ENCODE results near the gene QARS1.

Gene QARS1

DNA sequence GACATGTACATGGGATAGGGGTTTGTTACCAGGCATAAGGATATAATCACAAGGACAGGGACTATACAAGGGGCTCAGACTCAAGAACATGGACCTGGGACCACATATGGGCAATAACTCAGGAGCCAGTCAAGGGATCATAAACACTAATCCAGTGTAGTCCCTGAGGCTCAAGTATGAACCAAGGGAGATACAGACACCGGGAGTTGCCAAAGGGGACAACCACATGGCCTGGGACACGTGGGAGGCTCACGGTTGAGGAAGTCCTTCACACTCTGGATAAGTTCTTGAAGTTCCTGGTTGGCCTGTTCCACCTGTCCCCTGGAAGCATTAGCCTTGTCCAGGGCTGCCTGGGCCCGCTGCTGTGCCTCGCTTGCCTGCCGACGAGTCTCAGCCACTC, 17.9 kb upstream of the QARS1 start:
- no peak overlapping the region for H4K8ac ChIP-seq (ENCODE audit: low read depth, low read length)
- H2AK5ac ChIP-seq (ENCODE audit: low read depth, low read length), result no peak overlapping the region
- H2AFZ ChIP-seq (ENCODE audit: low read length), result no peak overlapping the region
- no peaks in the 10 kb centered on the region for H3K27me3 ChIP-seq (ENCODE audit: control insufficient read depth in 3 of 3, insufficient read depth in 3 of 3, low read depth in 1 of 3, low read length in 3 of 3)
- H2BK5ac ChIP-seq (ENCODE audit: low read length), result peak overlapping the region; percentile 18
- no CpG with 5 or more reads among the region's 7 CpGs for WGBS, 2 donors (ENCODE audit: extremely low coverage in 2 of 2, insufficient read length in 2 of 2, insufficient replicate concordance in 1 of 2)
- no peak overlapping the region for H2BK12ac ChIP-seq (ENCODE audit: low read length)
- H3K9me3 ChIP-seq (replicated peaks in 1 of 2; ENCODE audit: control insufficient read depth in 2 of 2, insufficient read depth in 1 of 2, low read depth in 1 of 2, low read length in 2 of 2), result peaks cover 0 to 3% of the 10 kb centered on the region in 2 donors
- no peak overlapping the region for H3K4me2 ChIP-seq (ENCODE audit: insufficient read depth, low read length, poor library complexity, severe bottlenecking)
- no peak overlapping the region for H3K27ac ChIP-seq (replicated peaks; ENCODE audit: low read length)
- H3K36me3 ChIP-seq (replicated peaks in 1 of 2; ENCODE audit: control insufficient read depth in 2 of 2, insufficient read depth in 2 of 2, low read length in 2 of 2), result peaks cover 48 to 55% of the 10 kb centered on the region in 2 donors
- no peak overlapping the region for H3K14ac ChIP-seq (ENCODE audit: low read length)
- H3K23ac ChIP-seq (ENCODE audit: low read depth, low read length, poor library complexity), result no peak overlapping the region
- no peak overlapping the region for H3K4me3 ChIP-seq (ENCODE audit: low read length in 2 of 2)
- H3K4ac ChIP-seq (ENCODE audit: low read length), result no peak overlapping the region
- peaks cover 5% of the 10 kb centered on the region for H3K79me1 ChIP-seq (ENCODE audit: low read depth, low read length)
- no peak overlapping the region for H2BK120ac ChIP-seq (ENCODE audit: low read depth, low read length)
- H4K91ac ChIP-seq (ENCODE audit: low read depth, low read length, poor library complexity), result no peak overlapping the region
- no peak overlapping the region for H2BK15ac ChIP-seq (ENCODE audit: low read length)
- no peak for DNase-seq (ENCODE audit: low spot score)
- no peak overlapping the region for H3K9ac ChIP-seq (ENCODE audit: low read depth, low read length, poor library complexity)
- H3K18ac ChIP-seq (ENCODE audit: low read length), result no peak overlapping the region
- H3K4me1 ChIP-seq (ENCODE audit: control insufficient read depth in 2 of 2, insufficient read depth in 1 of 2, low read depth in 1 of 2, low read length in 2 of 2), result peaks cover 8 to 9% of the 10 kb centered on the region in 2 donors

DNA sequence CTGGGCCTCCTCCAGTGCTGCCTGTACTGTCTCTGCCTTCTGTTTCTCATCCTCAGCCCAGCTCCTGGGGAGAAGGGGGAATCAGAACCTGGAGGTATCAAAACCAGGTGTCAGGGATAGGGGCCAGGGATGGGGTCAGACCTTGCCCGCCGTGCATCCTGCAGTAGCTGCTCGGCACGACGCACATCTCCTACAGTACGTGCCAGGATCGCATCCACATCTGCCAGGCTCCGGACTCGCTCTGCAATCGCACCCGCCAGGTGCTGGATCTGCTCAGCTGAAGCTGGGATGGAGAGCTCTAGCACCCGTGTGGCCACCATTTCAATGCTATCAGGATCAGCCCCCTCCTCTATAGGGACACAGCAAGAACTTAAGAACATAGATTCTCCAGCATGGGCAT, 17.5 kb upstream of the QARS1 start:
- Histone ChIP-seq H2BK15ac (ENCODE audit: low read length) (no peak overlapping the region), H3K79me1 (ENCODE audit: low read depth, low read length) (peaks cover 5% of the 10 kb centered on the region), H3K4me1 (ENCODE audit: control insufficient read depth in 2 of 2, insufficient read depth in 1 of 2, low read depth in 1 of 2, low read length in 2 of 2) (peaks cover 8 to 9% of the 10 kb centered on the region in 2 donors), H3K4me3 (ENCODE audit: low read length in 2 of 2) (no peak overlapping the region), H3K4ac (ENCODE audit: low read length) (no peak overlapping the region), H3K9ac (ENCODE audit: low read depth, low read length, poor library complexity) (no peak overlapping the region), H3K27ac (replicated peaks; ENCODE audit: low read length) (no peak overlapping the region), H3K4me2 (ENCODE audit: insufficient read depth, low read length, poor library complexity, severe bottlenecking) (no peak overlapping the region), H3K36me3 (replicated peaks in 1 of 2; ENCODE audit: control insufficient read depth in 2 of 2, insufficient read depth in 2 of 2, low read length in 2 of 2) (peaks cover 53 to 59% of the 10 kb centered on the region in 2 donors), H3K9me3 (replicated peaks in 1 of 2; ENCODE audit: control insufficient read depth in 2 of 2, insufficient read depth in 1 of 2, low read depth in 1 of 2, low read length in 2 of 2) (peaks cover 0 to 3% of the 10 kb centered on the region in 2 donors), H3K27me3 (ENCODE audit: control insufficient read depth in 3 of 3, insufficient read depth in 3 of 3, low read depth in 1 of 3, low read length in 3 of 3) (no peaks in the 10 kb centered on the region), H4K91ac (ENCODE audit: low read depth, low read length, poor library complexity) (no peak overlapping the region), H3K23ac (ENCODE audit: low read depth, low read length, poor library complexity) (no peak overlapping the region), H2AFZ (ENCODE audit: low read length) (no peak overlapping the region), H4K8ac (ENCODE audit: low read depth, low read length) (no peak overlapping the region), H2AK5ac (ENCODE audit: low read depth, low read length) (peak overlapping the region; percentile 95), H2BK12ac (ENCODE audit: low read length) (no peak overlapping the region), H2BK5ac (ENCODE audit: low read length) (no peak overlapping the region), H3K14ac (ENCODE audit: low read length) (no peak overlapping the region), H3K18ac (ENCODE audit: low read length) (no peak overlapping the region), H2BK120ac (ENCODE audit: low read depth, low read length) (no peak overlapping the region)
- no peak for DNase-seq (ENCODE audit: low spot score)
- no CpG with 5 or more reads among the region's 12 CpGs for WGBS, 2 donors (ENCODE audit: extremely low coverage in 2 of 2, insufficient read length in 2 of 2, insufficient replicate concordance in 1 of 2)

DNA sequence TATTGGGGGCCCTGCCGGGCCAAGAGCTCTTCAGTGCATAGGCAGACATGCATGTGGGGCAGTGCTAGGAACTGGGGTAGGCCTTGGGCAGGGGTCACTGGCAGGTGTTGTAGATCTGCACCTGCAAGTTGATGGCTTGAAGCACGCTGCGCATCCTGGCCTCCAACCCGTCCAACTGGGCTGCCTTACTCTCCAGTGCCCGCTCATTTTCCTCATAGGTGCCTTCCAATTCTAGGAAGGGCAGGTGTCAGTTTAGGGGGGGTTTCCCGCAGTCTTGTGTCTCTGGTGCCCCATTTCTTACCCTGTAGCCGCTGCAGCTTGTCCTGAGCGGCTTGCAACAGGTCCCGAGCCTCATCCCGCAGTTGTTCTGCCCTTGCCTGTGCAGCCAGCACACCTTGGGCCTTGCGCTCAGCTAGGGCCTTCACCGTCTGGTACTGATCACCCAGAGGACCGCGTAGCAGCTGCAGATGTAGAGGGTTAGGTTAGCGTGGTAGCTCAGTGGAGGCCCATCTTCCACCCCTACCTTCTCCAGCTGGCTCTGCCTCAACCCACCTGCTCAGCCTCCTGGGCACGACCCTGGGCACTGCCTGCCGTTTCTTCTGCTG, 16.7 kb upstream of the QARS1 start:
- no peak overlapping the region for H3K14ac ChIP-seq (ENCODE audit: low read length)
- H3K9ac ChIP-seq (ENCODE audit: low read depth, low read length, poor library complexity), result peak overlapping the region; percentile 65
- peak overlapping the region; percentile 18 for H2BK15ac ChIP-seq (ENCODE audit: low read length)
- peak overlapping the region; percentile 94 for H3K27ac ChIP-seq (replicated peaks; ENCODE audit: low read length)
- H3K36me3 ChIP-seq (replicated peaks in 1 of 2; ENCODE audit: control insufficient read depth in 2 of 2, insufficient read depth in 2 of 2, low read length in 2 of 2), result peaks cover 59 to 67% of the 10 kb centered on the region in 2 donors
- no peak overlapping the region for H2BK120ac ChIP-seq (ENCODE audit: low read depth, low read length)
- peak overlapping the region; percentile 83 for H4K8ac ChIP-seq (ENCODE audit: low read depth, low read length)
- peak overlapping the region; percentile 4 for H3K4ac ChIP-seq (ENCODE audit: low read length)
- H2BK12ac ChIP-seq (ENCODE audit: low read length), result peak overlapping the region; percentile 48
- H3K18ac ChIP-seq (ENCODE audit: low read length), result peak overlapping the region; percentile 55
- peak overlapping the region; percentile 84 for H3K4me2 ChIP-seq (ENCODE audit: insufficient read depth, low read length, poor library complexity, severe bottlenecking)
- DNase-seq (ENCODE audit: low spot score), result no peak
- H2BK5ac ChIP-seq (ENCODE audit: low read length), result peak overlapping the region; percentile 69
- peak overlapping the region; percentile 88 for H2AFZ ChIP-seq (ENCODE audit: low read length)
- peaks cover 5% of the 10 kb centered on the region for H3K79me1 ChIP-seq (ENCODE audit: low read depth, low read length)
- H3K4me1 ChIP-seq (ENCODE audit: control insufficient read depth in 2 of 2, insufficient read depth in 1 of 2, low read depth in 1 of 2, low read length in 2 of 2), result peaks cover 8 to 9% of the 10 kb centered on the region in 2 donors
- H3K4me3 ChIP-seq (ENCODE audit: low read length in 2 of 2), result peak overlapping the region; percentile 61 to 97
- H4K91ac ChIP-seq (ENCODE audit: low read depth, low read length, poor library complexity), result no peak overlapping the region
- peak overlapping the region; percentile 95 for H2AK5ac ChIP-seq (ENCODE audit: low read depth, low read length)
- WGBS, 2 donors (ENCODE audit: extremely low coverage in 2 of 2, insufficient read length in 2 of 2, insufficient replicate concordance in 1 of 2), result no CpG with 5 or more reads among the region's 17 CpGs
- no peaks in the 10 kb centered on the region for H3K27me3 ChIP-seq (ENCODE audit: control insufficient read depth in 3 of 3, insufficient read depth in 3 of 3, low read depth in 1 of 3, low read length in 3 of 3)
- no peak overlapping the region for H3K23ac ChIP-seq (ENCODE audit: low read depth, low read length, poor library complexity)
- peaks cover 0 to 3% of the 10 kb centered on the region in 2 donors for H3K9me3 ChIP-seq (replicated peaks in 1 of 2; ENCODE audit: control insufficient read depth in 2 of 2, insufficient read depth in 1 of 2, low read depth in 1 of 2, low read length in 2 of 2)

DNA sequence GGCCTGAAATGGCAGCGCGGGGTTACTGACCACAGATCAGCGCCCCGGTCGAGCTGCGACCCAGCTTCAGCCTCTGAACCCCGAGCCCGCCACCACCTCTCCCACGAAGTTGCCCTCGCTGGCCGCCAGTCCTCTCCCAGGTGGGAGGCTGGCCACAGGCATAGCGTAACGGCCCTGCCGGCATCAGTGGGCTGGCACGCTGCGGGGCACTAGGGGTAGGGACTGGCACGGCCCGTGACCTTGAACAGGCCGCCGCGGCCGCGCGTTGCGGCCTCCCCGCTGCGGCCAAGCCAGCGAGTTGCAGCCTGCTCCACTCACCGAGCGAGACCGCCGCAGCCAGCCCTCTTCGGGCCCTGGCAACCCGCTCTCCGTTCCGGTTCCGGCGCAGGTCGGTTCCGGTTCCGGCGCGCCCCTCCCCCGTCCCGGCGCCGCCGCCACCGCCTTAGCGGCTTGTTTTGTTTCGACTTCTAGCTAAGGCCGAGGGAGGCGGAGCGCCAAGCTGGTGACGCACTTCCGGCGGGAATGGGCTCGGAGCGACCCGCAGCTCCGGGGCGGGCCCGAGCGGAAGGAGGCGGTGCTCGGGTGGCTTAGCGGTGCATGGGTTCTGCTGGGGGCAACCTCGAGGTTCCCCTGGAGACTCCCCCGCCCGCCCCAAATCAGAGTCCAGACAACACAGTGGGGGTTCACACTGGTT, 16.0 kb upstream of the QARS1 start, which contains the start of gene USP19:
Gene USP19, minus strand, starts transcription at position 386 of the 694 bp plus-strand sequence. CDS start 1,678 bp downstream, outside the sequence.
- peak within 1 kb of the TSS; percentile 28 for H3K14ac ChIP-seq (ENCODE audit: low read length)
- WGBS, 2 donors (ENCODE audit: extremely low coverage in 2 of 2, insufficient read length in 2 of 2, insufficient replicate concordance in 1 of 2), result no CpG with 5 or more reads among the region's 70 CpGs
- H2BK12ac ChIP-seq (ENCODE audit: low read length), result peak within 1 kb of the TSS; percentile 48
- peaks cover 5% of the 10 kb centered on the region for H3K79me1 ChIP-seq (ENCODE audit: low read depth, low read length)
- peaks cover 61 to 70% of the 10 kb centered on the region in 2 donors for H3K36me3 ChIP-seq (replicated peaks in 1 of 2; ENCODE audit: control insufficient read depth in 2 of 2, insufficient read depth in 2 of 2, low read length in 2 of 2)
- peaks cover 8 to 9% of the 10 kb centered on the region in 2 donors for H3K4me1 ChIP-seq (ENCODE audit: control insufficient read depth in 2 of 2, insufficient read depth in 1 of 2, low read depth in 1 of 2, low read length in 2 of 2)
- H2AFZ ChIP-seq (ENCODE audit: low read length), result peak within 1 kb of the TSS; percentile 88
- H2BK15ac ChIP-seq (ENCODE audit: low read length), result peak within 1 kb of the TSS; percentile 18
- peak; percentile 84 for DNase-seq (ENCODE audit: low spot score)
- no peaks in the 10 kb centered on the region for H3K27me3 ChIP-seq (ENCODE audit: control insufficient read depth in 3 of 3, insufficient read depth in 3 of 3, low read depth in 1 of 3, low read length in 3 of 3)
- H4K91ac ChIP-seq (ENCODE audit: low read depth, low read length, poor library complexity), result peak within 1 kb of the TSS; percentile 11
- peak within 1 kb of the TSS; percentile 94 for H3K27ac ChIP-seq (replicated peaks; ENCODE audit: low read length)
- peaks cover 0 to 3% of the 10 kb centered on the region in 2 donors for H3K9me3 ChIP-seq (replicated peaks in 1 of 2; ENCODE audit: control insufficient read depth in 2 of 2, insufficient read depth in 1 of 2, low read depth in 1 of 2, low read length in 2 of 2)
- H2BK120ac ChIP-seq (ENCODE audit: low read depth, low read length), result no peak within 1 kb of the TSS
- peak within 1 kb of the TSS; percentile 95 for H2AK5ac ChIP-seq (ENCODE audit: low read depth, low read length)
- peak within 1 kb of the TSS; percentile 81 for H3K18ac ChIP-seq (ENCODE audit: low read length)
- peak within 1 kb of the TSS; percentile 84 for H3K4me2 ChIP-seq (ENCODE audit: insufficient read depth, low read length, poor library complexity, severe bottlenecking)
- H3K23ac ChIP-seq (ENCODE audit: low read depth, low read length, poor library complexity), result peak within 1 kb of the TSS; percentile 86
- peak within 1 kb of the TSS; percentile 4 for H3K4ac ChIP-seq (ENCODE audit: low read length)
- peak within 1 kb of the TSS; percentile 83 for H4K8ac ChIP-seq (ENCODE audit: low read depth, low read length)
- peak within 1 kb of the TSS; percentile 98 for H3K9ac ChIP-seq (ENCODE audit: low read depth, low read length, poor library complexity)
- H2BK5ac ChIP-seq (ENCODE audit: low read length), result peak within 1 kb of the TSS; percentile 69
- H3K4me3 ChIP-seq (ENCODE audit: low read length in 2 of 2), result peak within 1 kb of the TSS; percentile 97
